HL-60/S4 treated with retinoic acid at 250 ng/mL for 4 days and 3 days (cell line): ENCODE data around the gene CRHR1.

Source experiments
- in situ Hi-C: fragments of 300-500 bp; cut with MboI; formaldehyde crosslinking; loops from 2 replicates; pipeline ENCODE4 v1.7.0; 2022; ENCODE audit warnings: low sequenced_read_pairs

CRHR1 gene

DNA sequence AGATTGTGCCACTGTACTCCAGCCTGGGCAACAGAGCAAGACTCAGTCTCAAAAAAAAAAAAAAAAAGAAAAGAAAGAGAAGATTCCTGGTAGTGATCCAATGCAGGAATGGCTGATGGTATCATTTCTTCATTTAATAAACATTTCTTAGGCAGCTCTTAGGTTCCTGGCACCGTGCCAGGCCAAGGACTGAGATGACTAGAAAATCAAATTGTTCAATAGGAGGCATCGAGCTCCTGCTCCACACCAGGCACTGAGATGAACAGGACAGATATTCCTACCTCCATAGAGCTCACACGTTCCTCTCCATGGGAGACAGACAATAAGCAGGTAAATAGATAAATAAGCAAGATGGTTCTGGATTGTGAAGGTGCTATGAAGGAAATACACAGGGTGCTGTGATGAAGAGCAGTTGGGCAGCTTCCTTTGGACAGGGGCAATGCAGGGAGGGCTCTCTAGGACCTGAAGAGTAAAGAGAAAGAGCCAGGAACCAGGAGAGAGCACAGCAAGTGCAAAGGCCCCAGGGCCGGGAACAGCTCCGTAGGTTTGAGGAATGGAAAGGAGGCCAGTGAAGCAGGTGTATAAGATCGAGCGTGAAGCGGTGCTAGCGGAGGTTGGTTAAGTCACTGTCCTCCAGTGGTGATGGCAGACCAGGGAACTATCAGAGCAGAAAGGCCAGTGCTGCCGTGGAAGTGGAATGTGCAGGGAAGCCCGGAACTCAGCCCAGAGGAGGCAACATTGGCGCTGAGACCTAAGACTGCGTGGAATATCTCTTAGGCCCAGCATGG is 26.5 kb upstream of the CRHR1 start:
- in situ Hi-C loops = no loop called here

DNA sequence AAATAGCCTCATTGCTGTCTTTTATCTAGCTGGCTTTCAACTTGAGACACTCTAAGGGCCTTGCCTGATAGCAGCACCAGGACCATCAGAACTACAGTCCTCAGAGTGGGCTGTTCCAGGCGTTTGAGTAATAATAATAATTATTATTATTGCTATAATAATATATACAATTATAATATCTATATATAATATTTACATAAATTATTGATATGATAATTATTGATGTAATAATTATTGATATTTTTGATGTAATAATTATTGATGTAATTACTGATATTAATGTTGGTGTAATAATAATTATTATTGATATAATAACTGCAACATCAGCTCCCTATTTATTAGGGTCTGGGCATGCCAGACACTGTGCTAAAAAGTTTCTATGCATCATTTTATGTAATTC is 25.6 kb upstream of the CRHR1 start:
- in situ Hi-C loops = no loop called here

DNA sequence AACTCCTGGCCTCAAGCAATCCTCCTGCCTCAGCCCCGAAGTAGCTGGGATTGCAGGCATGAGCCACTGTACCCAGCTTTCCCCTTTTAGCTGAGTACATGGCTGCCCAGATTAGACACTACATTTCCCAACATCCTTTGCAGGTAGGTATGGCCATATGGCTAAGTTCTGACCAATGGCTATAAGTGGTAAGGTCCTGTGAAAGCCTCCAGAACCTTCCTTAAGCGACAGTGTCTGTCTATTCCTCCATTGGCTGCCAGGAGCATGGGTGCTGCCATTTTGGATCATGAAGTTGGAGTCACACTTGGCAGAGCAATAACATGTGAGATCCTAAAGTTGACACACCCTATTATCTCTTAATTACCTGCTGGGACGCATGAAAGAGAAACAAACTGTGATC is 24.4 kb upstream of the CRHR1 start:
- in situ Hi-C loops = no loop called here

DNA sequence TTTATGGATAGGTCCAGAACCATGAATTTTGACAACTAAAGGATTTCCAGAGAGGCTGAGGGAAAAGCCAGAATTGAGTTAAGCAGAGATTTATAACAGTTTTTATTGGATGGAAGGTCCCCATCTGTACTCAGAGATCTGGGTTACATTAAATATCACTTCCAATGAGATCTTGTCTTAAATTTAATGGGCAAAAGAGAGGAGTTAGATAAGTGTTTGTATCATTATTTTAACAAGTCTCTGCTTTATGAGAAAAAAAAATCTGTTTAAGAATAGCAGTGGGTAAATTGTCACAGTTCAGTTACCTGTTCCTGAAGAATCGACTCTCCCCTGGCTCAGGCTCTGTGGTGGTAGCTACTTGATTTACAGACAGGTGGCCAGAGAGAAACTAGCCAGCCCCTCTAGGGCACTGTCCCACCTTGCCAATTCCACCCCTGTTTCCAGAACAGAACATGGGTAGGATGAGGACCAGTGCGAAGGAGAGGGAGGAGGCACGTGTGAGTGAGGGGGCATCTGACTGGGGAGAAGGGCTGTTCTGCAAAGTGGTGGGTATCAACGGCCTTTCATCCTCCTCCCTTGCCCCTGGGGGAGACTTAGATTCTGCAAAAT is 22.1 kb upstream of the CRHR1 start:
- in situ Hi-C loops = no loop called here

DNA sequence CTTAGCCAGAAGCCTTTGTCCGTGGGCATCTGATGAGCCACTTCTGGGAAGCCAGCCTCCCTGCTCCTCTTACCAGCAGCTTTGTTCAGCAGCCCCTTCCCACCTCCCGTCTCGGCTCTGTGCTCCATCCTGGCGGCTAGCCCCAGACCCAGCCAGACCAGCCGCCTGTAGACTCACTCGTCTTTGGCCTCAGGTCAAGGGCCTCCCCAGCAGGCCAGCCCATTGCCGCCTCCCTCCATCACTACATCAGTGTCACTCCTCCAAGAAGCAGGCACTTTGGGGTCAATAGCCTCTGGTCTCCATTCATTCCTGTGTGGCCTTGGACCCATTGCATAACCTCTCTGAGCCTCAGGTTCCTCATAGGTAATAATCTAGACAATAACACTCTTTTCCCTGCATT is 20.9 kb upstream of the CRHR1 start:
- in situ Hi-C loops = no loop called here

DNA sequence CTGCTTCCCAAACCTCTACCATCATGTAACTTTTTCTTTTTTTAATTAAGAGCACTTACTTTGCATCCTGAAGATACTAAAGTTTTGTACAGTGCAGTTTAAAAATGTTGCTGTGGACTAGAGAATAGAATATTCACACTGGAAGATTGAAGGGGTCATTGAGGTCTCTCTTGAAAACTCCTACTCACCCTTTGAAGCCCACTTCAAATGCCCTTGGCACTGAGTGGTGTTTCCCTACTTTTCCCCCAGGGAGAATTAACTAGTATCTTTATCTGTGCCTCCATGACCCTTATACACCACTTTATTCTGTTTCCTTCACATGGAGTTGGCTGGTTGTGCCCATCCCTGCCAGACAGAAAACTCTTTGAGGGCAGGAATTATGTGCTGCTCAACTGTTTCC is 19.6 kb upstream of the CRHR1 start:
- in situ Hi-C loops = no loop called here

DNA sequence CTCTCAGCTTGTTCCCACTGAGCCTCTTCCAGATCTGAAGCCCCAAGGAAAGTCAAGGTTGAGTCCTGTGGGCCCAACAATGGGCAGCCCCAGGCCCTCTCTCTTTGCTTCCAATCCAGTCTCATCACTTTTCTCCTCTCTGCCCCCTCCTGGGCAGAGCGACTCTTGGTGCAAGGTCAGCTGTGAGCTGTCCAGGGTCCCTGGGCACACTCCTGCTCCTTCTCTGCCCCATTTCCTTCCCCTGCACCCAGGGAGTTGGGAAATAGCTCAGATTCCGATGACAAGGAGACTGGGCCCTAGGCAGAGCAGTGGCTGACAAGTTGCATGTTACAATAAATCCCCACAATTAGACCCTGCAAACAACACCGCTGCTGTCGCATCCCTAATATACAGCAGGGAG is 16.1 kb upstream of the CRHR1 start:
- in situ Hi-C loops = no loop called here

DNA sequence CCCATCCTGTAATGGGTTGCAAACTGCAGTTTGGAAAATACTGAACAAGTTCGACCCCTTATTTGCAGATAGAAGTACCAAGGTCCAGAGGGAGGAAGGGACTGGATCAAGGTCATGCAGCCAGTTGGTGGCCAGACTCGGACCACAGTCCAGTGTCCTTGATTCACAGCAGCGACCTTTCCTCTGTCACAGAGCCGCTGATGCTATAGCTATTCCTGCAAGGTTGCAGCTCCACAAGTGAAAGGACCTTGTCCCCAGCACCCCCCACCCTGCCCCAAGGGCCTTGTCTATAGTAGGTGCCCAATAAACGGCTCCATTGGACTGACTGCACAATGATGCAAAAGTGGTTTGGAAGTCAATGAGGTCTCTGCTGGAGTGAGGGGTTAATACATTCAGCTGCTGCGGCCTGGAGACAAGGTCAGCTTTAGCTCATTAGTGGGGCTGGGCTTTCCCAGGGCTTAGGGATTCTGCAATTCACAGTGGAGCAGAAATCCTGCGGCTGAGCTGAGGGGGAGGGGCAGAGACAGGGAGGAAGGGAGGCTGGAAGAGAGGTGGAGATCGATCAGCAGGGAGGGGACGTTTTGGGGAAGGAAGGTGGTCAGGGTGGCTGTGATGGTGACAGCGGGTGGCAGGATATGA is 13.4 kb upstream of the CRHR1 start:
- in situ Hi-C loops = no loop called here

DNA sequence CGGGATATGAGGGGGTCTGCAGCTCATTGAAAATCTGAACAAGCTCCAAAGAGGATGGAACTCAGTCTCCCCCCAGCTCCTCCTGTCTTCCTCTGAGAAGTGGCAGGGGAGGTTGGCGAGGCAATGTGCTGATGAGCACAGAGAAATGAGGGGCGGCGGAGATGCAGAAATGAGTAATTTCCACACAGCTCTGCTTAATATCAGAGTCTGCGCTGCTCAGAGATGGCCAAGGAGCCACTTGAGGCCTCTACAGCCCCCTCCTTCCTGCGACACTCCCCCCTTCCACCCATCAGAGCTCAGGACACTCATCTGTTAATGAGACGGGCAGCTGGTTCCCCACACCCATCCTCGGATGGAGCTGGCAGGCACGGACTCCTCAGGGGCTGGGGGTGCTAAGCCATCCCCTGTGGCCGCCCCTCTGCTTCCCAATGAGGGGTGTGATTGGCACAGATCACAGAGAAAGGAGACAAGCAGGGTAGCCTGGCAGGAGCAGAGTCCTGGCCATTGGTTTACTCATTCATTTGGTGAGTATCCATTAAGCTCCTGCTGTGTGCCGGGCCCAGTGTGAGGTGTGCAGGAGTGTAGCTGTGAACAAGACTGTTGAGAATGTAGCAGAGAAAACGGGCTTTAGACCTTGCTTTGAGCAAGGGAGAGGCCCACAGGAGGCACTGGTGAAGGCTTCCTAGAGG is 12.7 kb upstream of the CRHR1 start:
- in situ Hi-C loops = no loop called here

DNA sequence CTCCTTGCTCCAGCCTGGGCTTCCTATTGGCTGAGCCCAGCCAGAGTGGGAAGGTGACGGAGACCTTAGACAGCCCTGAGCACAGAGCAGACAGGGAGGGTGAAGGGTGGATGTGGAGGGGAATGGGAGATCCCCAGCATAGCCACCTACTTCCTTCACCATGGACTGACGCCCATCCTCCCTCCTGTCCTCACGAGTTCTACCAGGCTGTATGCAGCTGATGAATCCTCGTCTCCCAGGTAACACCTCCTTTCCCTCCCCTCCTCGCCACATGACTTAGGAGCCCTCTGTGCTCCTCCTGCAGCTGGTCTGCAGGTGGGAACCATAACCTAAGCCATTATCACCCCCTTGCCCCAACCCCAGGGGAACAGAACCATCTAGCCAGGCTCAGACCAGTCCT is 9.0 kb upstream of the CRHR1 start:
- in situ Hi-C loops = no loop called here

DNA sequence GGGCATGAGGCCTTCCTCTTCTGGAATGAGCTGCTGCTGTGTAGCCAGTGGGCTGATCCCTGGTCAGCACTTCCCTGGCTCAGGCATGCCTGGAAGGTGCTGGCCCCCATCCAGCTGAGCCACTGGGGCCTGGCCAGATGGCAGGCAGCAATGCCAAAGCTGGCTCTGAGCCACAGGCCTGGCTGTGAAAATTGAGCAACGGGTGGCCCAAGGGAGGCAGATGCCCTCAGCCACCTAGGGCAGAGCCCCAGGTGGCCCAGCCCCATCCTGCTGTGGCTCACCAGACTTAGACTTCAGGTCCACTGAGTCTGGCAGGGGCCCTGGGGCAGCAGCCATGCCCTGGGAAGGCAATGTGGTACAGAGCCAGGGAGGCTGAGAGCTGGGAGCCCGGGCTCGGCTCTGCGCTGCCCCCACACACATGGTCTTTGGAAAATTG is 8.5 kb upstream of the CRHR1 start:
- in situ Hi-C loops = no loop called here

DNA sequence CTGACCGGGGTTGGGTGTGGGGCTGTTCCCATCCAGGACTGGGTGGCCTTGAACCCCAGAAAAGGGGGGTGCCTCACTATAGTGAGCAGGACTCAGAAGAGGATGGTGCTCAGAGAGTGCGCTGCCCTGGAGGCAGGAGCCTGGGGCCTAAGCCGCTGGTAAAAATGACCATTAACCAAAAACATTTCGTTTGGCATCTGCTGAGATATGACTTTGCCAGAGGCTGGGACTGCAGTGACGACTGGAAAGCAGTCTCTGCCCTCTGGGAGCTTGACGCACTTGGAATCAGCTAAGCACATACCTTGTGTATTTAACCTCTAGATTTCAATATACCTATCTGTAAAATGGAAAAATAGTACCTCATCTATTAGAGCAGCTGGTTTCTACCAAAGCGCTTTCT is 7.2 kb upstream of the CRHR1 start:
- in situ Hi-C loops = no loop called here

DNA sequence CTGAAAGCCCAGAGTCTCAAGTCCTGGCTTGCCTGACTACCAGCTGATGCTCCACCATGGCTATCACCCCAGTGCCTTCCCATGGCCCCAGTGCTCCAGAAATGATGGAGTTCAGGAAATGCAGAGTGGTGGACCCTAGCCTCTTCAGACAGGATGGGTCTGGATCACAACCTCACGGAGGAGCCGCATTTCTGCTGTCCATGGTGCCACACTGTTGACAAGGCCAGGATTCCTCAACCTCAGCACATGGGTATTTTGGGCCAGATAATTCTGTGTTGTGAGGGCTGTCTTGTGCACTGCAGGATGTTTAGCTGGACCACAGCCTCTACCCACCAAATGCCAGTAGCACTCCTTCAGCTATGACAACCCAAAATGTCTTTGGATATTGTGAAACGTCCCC is 6.7 kb upstream of the CRHR1 start:
- in situ Hi-C loops = no loop called here

DNA sequence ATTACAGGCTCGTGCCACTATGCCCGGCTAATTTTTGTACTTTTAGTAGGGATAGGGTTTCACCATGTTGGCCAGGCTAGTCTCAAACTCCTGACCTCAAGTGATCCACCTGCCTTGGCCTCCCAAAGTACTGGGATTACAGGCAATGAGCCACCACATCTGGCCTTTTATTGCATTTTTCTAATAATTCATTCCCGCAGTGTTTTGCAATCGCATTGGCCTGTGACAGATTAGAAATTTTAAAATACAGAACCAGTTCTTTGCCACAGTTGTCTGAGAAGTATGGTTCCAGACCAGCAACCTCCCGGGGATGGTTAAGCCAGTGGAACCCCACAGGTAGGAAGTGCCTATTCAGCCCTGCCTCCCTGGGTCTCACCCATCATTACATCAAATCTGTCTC is 3.2 kb upstream of the CRHR1 start:
- in situ Hi-C loops = no loop called here

DNA sequence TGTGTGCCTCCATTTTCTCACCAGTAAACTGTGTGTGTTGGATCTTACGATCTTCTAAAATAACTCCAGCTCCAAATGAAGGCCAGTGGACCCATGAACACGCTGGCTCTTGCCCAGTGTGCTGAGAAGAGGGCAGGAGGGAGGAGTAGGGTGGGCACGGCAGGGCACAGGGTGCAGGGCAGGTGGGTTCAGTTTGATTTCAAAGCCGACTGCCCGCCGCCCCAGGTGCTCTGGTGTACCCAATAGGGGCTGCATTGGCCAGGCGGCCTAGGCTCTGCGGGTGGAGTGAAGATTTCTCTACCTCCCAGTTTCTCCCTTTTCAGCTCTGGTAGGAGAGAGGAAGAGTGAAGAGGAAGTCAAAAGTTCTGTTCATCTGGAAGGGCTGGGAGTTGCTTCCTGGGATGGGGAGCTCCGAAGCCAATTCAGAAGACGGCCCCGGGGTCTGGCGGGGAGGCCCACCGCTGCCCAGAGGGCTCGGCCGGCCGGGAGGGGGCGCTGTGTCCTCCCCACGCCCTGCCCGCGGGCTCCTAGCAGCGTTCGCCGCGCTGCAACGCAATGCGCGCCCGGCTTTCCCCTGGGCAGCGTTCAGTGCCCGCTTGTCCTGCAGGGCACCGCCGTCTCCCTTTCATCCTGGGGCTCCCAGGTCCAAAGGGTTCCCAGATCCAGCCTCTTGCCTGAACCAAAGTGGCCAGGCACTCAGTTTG is 1.1 kb upstream of the CRHR1 start:
- in situ Hi-C loops = no loop called here

DNA sequence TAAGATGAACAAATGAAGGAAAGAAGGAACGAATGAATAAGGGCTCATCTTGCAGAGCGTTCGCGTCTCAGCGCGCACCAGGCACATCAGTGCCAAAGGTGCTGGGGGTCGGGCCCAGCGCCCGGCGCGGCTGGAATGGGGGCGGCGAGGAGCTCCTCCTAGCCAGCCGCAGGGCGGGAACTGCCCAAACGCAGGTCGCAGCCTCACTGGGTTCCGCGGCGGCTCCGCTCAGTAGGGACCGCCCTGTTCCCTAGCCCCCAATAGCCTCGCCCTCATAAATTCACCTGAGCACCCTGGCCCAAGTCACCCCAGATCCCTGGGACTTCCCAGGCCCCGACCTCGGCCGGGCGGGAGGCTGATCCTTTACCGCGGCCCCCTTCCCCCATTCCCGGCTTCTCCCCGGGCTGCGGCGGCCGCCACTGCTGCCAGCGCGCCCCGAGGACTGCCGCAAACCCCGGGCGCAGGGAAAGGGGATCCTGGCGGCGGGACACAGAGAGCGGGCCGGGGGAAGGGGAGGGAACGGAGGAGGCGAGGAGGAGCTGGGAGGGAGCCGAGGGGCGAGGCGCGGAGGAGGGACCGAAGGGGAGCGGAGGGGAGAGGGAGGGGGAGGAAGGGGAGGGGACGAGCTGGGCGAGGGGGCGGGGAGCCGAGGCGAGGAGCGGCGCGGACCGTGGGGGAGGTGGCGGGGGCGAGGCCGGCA is 377 bp upstream of the CRHR1 start:
- in situ Hi-C loops = no loop called here

DNA sequence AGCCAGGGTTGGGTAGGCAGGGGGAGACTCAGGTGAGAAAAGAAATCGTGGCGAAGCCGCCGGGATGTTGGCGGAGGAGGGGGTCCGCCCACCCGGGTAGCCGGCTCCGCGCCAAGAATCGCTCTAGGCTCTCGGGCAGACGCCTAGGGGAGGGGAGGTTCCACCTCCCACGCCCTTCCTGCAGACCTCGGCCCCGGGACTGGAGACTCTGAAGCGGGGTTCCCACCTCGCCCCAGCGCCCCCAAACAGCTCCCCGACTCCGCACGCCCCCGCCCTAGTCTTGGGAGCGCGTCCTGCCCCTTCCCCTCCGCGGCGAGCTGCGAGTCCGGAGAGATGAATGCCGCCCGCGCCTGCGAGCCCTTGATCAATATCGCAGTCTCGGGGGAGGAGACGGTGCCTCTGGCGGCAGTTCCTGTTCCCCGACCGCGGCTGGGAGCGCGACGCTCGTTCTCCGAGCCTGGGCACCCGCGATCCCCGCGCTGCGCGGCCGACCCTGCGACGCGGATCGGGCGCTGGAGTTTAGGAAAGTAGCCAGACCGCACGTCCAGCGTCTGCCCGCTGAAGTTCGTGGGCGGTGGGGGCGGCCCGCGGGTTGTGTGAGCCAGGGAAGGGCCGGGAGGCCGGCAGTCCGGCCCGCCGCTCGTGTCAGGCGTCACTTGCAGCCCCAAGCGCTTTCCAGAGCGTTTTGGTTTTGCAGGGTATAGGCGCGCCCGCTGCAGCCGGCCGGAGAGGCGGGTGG is 790 bp downstream of the CRHR1 start:
- in situ Hi-C loops = no loop called here

DNA sequence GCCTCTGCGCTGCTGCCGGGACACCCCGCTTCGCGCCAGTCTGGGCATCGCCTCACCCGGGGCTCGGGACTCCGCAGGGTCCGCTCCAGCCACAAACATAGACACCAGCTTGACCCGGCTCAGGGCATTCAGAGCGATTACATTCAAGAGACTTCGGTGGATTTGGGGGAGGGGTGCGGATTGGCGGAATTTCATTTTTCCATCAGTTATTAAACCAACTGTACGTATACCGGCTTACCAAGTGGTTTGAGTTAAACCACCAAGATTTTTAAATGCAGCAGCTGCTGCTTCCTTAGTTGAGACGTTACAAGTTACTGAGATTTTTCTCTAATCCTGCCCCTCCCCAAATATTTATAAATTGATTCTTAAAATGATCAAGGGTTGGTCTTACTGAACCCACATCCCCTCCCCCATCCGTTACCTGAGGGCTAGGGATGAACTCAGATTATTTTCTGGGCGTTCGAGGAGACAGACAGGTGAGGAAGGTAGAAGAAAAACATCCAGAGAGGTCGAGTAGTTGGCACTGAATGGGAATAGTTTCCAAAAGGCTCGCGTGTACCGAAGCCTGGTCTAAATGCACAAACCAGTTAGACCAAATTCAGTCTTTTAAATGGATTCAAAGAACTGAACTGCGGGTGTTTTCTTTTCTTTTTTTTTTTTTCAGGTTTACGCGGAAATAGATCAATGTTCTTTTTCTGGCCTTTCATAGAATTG is 1.5 kb downstream of the CRHR1 start:
- in situ Hi-C loops = no loop called here

DNA sequence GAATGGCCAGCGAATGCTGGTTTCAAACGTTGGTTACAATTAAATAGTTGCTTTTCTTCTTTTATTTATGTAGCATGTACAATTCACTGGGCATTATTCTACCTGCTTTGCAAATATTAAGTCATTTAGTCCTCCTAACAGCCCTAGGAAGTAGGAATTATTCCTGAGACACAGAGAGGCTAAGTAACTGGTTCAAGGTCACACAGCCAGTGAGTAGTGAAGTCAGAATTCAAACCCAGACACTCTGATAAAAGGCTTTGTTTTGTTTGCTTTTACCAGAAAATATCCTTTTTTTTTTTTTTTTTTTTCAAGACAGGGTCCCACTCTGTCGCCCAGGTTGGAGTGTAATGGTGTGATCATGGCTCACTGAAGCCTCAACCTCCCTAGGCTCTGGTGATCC is 2.2 kb downstream of the CRHR1 start:
- in situ Hi-C loops = no loop called here
